ENCODE results near the gene GLP1R.

GLP1R gene

GRCh38 chr6:39092124-39092523, 43.5 kb downstream of the GLP1R start:
- H3K27me3 ChIP-seq, result no peaks in the 10 kb centered on the region
- H3K9me3 ChIP-seq, result no peaks in the 10 kb centered on the region
- no peaks in the 10 kb centered on the region for H4K20me1 ChIP-seq
- no peak overlapping the region for H3K9ac ChIP-seq
- H3K36me3 ChIP-seq, result no peaks in the 10 kb centered on the region
- TF ChIP-seq Cebpa-rat (IDR thresholded peaks at IDR 0.05), result no peak
- H3K4me2 ChIP-seq, result no peak overlapping the region
- no peak overlapping the region for H3K27ac ChIP-seq
- peaks cover 12% of the 10 kb centered on the region for H3K4me1 ChIP-seq
- no peak overlapping the region for H3K4me3 ChIP-seq

DNA sequence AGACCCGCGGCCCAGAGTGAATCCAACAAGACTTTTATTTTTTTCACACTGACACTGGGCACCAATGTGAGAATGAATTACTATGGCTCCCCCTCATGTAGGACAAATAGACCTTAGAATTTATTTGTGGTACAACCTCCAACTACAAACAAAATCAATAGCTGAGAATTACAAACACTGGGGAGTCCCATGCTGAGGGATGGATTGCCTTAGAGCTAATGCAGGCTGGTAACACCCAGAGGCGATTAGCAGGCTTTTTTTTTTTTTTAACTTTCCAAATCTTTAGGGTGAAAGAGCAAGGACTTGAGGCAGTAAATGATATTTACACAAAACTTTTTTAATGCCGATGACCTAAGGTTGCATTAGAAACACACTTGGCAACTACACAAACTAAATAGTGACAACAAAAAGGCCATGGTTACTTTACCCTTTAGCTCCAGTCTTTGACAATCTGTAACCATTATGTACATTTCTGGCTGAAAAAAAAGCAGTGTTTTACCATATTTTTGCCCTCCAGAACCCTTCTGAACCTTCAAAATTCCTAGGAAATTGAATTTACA, 44.6 kb downstream of the GLP1R start:
- no peak for TF ChIP-seq Cebpa-rat (IDR thresholded peaks at IDR 0.05)
- Histone ChIP-seq H3K27ac (no peak overlapping the region), H3K4me1 (peaks cover 12% of the 10 kb centered on the region), H3K27me3 (no peaks in the 10 kb centered on the region), H4K20me1 (no peaks in the 10 kb centered on the region), H3K36me3 (no peaks in the 10 kb centered on the region), H3K4me2 (no peak overlapping the region), H3K4me3 (no peak overlapping the region), H3K9ac (no peak overlapping the region), H3K9me3 (no peaks in the 10 kb centered on the region)

GRCh38 chr6:39095578-39095977, 47.0 kb downstream of the GLP1R start:
- H3K4me3 ChIP-seq, result no peak overlapping the region
- no peaks in the 10 kb centered on the region for H3K9me3 ChIP-seq
- H3K36me3 ChIP-seq, result no peaks in the 10 kb centered on the region
- H3K27ac ChIP-seq, result no peak overlapping the region
- H3K27me3 ChIP-seq, result no peaks in the 10 kb centered on the region
- H4K20me1 ChIP-seq, result no peaks in the 10 kb centered on the region
- no peak for TF ChIP-seq Cebpa-rat (IDR thresholded peaks at IDR 0.05)
- no peak overlapping the region for H3K4me2 ChIP-seq
- H3K9ac ChIP-seq, result no peak overlapping the region
- no peaks in the 10 kb centered on the region for H3K4me1 ChIP-seq

- Histone ChIP-seq H3K36me3 (peaks cover 11% of the 10 kb centered on the region; the same call in 1 of the 2 replicates), H3K4me1 (peaks cover 14% of the 10 kb centered on the region), H3K27me3 (no peaks in the 10 kb centered on the region), H3K9me3 (no peaks in the 10 kb centered on the region), H3K4me2 (no peak overlapping the region), H3K27ac (no peak overlapping the region), H4K20me1 (no peaks in the 10 kb centered on the region), H3K4me3 (no peak overlapping the region), H3K9ac (no peak overlapping the region)
- TF ChIP-seq Cebpa-rat (IDR thresholded peaks at IDR 0.05), result no peak
Observed at GRCh38 chr6:39100358-39100757, 51.8 kb downstream of the GLP1R start.

DNA sequence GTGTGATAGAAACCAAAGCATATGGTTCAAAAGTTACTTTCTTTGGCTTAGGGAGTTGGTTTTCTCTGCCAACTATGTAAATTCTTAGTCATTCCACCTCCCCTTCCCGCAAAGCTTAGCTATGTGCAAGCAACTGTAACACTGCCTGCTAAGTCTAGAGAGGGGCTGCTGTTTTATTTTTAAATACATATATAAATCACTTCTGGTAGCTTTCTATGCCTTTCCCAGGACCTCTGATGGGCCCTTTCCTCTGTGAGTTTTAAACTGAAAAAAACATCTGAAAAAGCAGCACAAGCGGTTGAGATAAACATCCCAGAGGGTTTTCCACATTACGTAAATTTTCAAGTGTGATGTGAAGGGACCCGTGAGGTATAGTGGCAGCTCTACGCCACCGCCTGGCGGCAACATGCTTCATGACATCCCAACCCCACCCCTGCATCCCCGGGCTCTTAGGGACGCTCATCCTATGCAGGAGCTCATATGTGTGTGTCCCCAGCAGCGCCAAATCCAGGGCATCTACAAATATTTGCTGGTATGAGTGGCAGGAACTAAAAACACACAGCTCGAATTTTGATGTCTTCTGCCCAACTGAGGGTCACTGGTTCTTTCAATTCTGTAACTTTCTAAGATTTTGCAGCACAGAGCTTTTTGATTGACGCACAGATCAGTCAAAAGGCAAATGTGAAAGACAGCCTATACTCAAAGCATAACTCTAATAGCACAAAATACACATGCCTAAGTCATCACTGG, 53.7 kb downstream of the GLP1R start:
- Histone ChIP-seq H3K36me3 (peaks cover 14% of the 10 kb centered on the region; the same call in 1 of the 2 replicates), H3K4me2 (peak overlapping the region; percentile 25), H3K9ac (no peak overlapping the region), H3K27me3 (no peaks in the 10 kb centered on the region), H3K27ac (no peak overlapping the region), H3K4me3 (no peak overlapping the region), H3K4me1 (peaks cover 14% of the 10 kb centered on the region), H4K20me1 (no peaks in the 10 kb centered on the region), H3K9me3 (no peaks in the 10 kb centered on the region)
- TF ChIP-seq Cebpa-rat (IDR thresholded peaks at IDR 0.05), result no peak

DNA sequence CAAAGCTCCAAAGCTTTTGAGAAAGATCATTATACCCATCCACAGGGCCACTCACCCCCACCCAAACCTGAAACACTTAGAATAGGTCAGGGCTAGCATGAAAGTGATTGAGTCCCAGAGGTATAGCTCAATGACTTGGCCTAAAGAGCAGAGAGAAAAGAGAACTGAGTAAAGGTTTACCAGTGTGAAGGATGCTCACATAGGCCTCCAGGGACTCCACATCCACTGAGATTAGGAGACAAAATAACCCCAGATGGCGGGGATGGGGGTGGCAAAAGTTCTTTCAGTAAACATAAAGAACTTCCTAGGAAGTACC, 54.2 kb downstream of the GLP1R start:
- Histone ChIP-seq H3K36me3 (peaks cover 14% of the 10 kb centered on the region; the same call in 1 of the 2 replicates), H3K4me2 (peak overlapping the region; percentile 25), H3K9ac (no peak overlapping the region), H3K9me3 (no peaks in the 10 kb centered on the region), H4K20me1 (no peaks in the 10 kb centered on the region), H3K27me3 (no peaks in the 10 kb centered on the region), H3K4me3 (no peak overlapping the region), H3K4me1 (peaks cover 14% of the 10 kb centered on the region), H3K27ac (no peak overlapping the region)
- no peak for TF ChIP-seq Cebpa-rat (IDR thresholded peaks at IDR 0.05)

DNA sequence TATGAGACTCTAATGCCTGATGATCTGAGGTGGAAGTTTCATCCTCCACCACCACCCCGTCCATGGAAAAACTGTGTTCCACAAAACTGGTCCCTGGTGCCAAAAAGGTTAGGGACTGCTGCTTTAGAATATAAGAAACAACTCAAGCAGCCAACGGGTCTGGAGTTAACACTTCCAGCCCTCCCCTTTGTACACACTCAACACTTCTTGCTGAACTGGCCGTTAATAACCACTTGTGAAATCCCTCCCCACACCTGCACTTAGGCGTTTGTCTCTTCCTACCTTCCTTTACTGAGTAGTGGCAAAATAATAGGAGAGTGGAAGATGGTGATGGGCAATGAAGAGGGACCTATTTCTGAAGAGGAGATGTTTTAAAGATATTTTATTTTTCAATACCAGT, 55.9 kb downstream of the GLP1R start:
- no peak for TF ChIP-seq Cebpa-rat (IDR thresholded peaks at IDR 0.05)
- H3K4me2 ChIP-seq, result no peak overlapping the region
- H3K9ac ChIP-seq, result no peak overlapping the region
- H3K27me3 ChIP-seq, result no peaks in the 10 kb centered on the region
- peaks cover 22% of the 10 kb centered on the region for H3K36me3 ChIP-seq
- no peaks in the 10 kb centered on the region for H4K20me1 ChIP-seq
- no peak overlapping the region for H3K27ac ChIP-seq
- peaks cover 14% of the 10 kb centered on the region for H3K4me1 ChIP-seq
- no peak overlapping the region for H3K4me3 ChIP-seq
- no peaks in the 10 kb centered on the region for H3K9me3 ChIP-seq

GRCh38 chr6:39107034-39107433, 58.5 kb downstream of the GLP1R start:
- no peak overlapping the region for H3K4me3 ChIP-seq
- no peak overlapping the region for H3K4me2 ChIP-seq
- no peak overlapping the region for H3K27ac ChIP-seq
- H3K36me3 ChIP-seq, result peaks cover 32% of the 10 kb centered on the region
- H4K20me1 ChIP-seq, result no peaks in the 10 kb centered on the region
- H3K9ac ChIP-seq, result no peak overlapping the region
- peaks cover 9% of the 10 kb centered on the region for H3K4me1 ChIP-seq
- TF ChIP-seq Cebpa-rat (IDR thresholded peaks at IDR 0.05), result no peak
- H3K9me3 ChIP-seq, result no peaks in the 10 kb centered on the region
- H3K27me3 ChIP-seq, result no peaks in the 10 kb centered on the region

DNA sequence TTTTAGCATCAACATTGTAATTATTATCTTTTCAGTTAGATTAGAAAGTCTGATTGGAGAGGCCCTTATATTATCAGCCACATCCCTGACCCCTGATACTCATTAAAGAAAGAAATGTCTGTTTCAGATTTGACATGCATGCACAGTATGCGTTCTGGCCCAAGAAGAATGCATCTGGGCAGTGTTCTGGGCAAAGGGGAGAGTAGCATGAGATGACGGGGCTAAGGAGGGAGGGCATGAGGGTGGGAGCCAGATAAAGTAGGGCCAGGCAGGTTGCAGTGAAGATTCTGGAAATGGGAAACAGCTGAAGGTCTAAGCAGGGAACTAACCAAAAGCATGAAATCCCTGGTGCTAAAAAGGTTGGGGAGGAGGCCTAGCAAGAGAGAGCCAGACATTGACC, 59.1 kb downstream of the GLP1R start:
- Histone ChIP-seq H3K27me3 (no peaks in the 10 kb centered on the region), H3K4me2 (no peak overlapping the region), H3K4me3 (no peak overlapping the region), H3K4me1 (peaks cover 5% of the 10 kb centered on the region), H3K9me3 (no peaks in the 10 kb centered on the region), H4K20me1 (no peaks in the 10 kb centered on the region), H3K27ac (no peak overlapping the region), H3K36me3 (peaks cover 32% of the 10 kb centered on the region), H3K9ac (no peak overlapping the region)
- no peak for TF ChIP-seq Cebpa-rat (IDR thresholded peaks at IDR 0.05)

GRCh38 chr6:39108041-39108839, 59.7 kb downstream of the GLP1R start:
- Histone ChIP-seq H3K9me3 (no peaks in the 10 kb centered on the region), H3K4me2 (no peak overlapping the region), H4K20me1 (no peaks in the 10 kb centered on the region), H3K9ac (no peak overlapping the region), H3K27me3 (no peaks in the 10 kb centered on the region), H3K27ac (no peak overlapping the region), H3K36me3 (peaks cover 32% of the 10 kb centered on the region), H3K4me3 (no peak overlapping the region), H3K4me1 (peaks cover under 1% of the 10 kb centered on the region; the same call in 1 of the 2 replicates)
- no peak for TF ChIP-seq Cebpa-rat (IDR thresholded peaks at IDR 0.05)

All from BLaER1 (cell line).